Smooth muscle cell (in vitro differentiated cells): Measurements from ENCODE around the gene NKD2. TPM values are rescaled to one million over a fixed set of nuclear protein-coding genes. Genes with fewer than 3 reads are reported as not detected.

Experiments
- DNase-seq: peaks from one replicate; lab custom pipeline; 2025; ENCODE audit not compliant: unreplicated experiment; lab: John Stamatoyannopoulos, UW
- H2AFZ ChIP-seq: fragments of 200-600 bp; sonication (generic); 2 replicates; pipeline ENCODE4 v1.6.0; 2016; ENCODE audit warnings: antibody characterized with exemption, low read depth, mild to moderate bottlenecking
- H3F3A ChIP-seq: fragments of 200-600 bp; sonication (generic); 2 replicates; pipeline ENCODE4 v1.6.0; 2017; ENCODE audit warnings: antibody characterized with exemption, low read depth
- H3K27ac ChIP-seq: fragments of 200-600 bp; sonication (generic); 2 replicates; pipeline ENCODE4 v1.5.1; 2016; ENCODE audit warnings: low read depth, mild to moderate bottlenecking
- H3K27me3 ChIP-seq: fragments of 200-600 bp; sonication (generic); 2 replicates; pipeline ENCODE4 v1.6.1; 2016; ENCODE audit warnings: low read depth, mild to moderate bottlenecking
- H3K36me3 ChIP-seq: fragments of 200-600 bp; sonication (generic); 2 replicates; pipeline ENCODE4 v1.5.1; 2016; ENCODE audit warnings: low read depth
- H3K4me1 ChIP-seq: fragments of 200-600 bp; sonication (generic); 2 replicates; pipeline ENCODE4 v1.5.1; 2016; ENCODE audit warnings: low read depth
- H3K4me2 ChIP-seq: fragments of 200-600 bp; sonication (generic); 2 replicates; pipeline ENCODE4 v1.6.0; 2016; ENCODE audit warnings: mild to moderate bottlenecking
- H3K4me3 ChIP-seq: fragments of 200-600 bp; sonication (generic); 2 replicates; pipeline ENCODE4 v1.5.1; 2016; ENCODE audit warnings: mild to moderate bottlenecking
- H3K79me2 ChIP-seq: fragments of 200-600 bp; sonication (generic); 2 replicates; pipeline ENCODE4 v1.6.0; 2016; ENCODE audit warnings: low read depth, mild to moderate bottlenecking
- H3K9ac ChIP-seq: fragments of 200-600 bp; sonication (generic); 2 replicates; pipeline ENCODE4 v1.6.0; 2016; ENCODE audit warnings: low read depth
- H3K9me3 ChIP-seq: fragments of 200-600 bp; sonication (generic); replicated peaks from 2 replicates; pipeline ENCODE4 v1.5.1; 2016; ENCODE audit warnings: low read depth
- H4K20me1 ChIP-seq: fragments of 200-600 bp; sonication (generic); 2 replicates; pipeline ENCODE4 v1.6.0; 2016; ENCODE audit warnings: low read depth
- CTCF ChIP-seq: fragments of 200-600 bp; sonication (generic); IDR thresholded peaks from 2 replicates; pipeline ENCODE4 v1.5.1; 2017; ENCODE audit warnings: borderline replicate concordance, mild to moderate bottlenecking, antibody characterized with exemption; ENCODE audit not compliant: insufficient read depth, poor library complexity, severe bottlenecking
- WGBS: methylation state at CpG from one replicate; pipeline ENCODE4 v1.1.7; 2016; ENCODE audit warnings: low lambda C conversion rate; 5-methylcytosine and 5-hydroxymethylcytosine counted together
- polyA plus RNA-seq: library from polyadenylated mRNA; unstranded; fragments of >200 nt; fragmentation: Nextera tagmentation; extraction: Ambion mirVana; gene quantifications from 2 replicates; pipeline ENCODE4 v1.2.1, GENCODE V29; 2016
- total RNA-seq: library from RNA; depleted of rRNA; stranded (reverse); fragments of >200 nt; gene quantifications from 2 replicates; pipeline ENCODE4 v1.2.3, GENCODE V29; 2014

NKD2 gene
- total and polyA plus RNA-seq, 2 experiments from 2014 or later: 32.5 to 122 TPM

- H3K4me3 ChIP-seq: no peak overlapping the region
- no peak for TF ChIP-seq CTCF
- WGBS: 97% methylated on average over 34 of the region's 36 CpGs
- no peaks in the 10 kb centered on the region for H3K27me3 ChIP-seq
- no peak overlapping the region for H3K27ac ChIP-seq
- no peaks in the 10 kb centered on the region for H3K9me3 ChIP-seq
- no peak overlapping the region for H3K9ac ChIP-seq
- H3F3A ChIP-seq: no peaks in the 10 kb centered on the region
- no peaks in the 10 kb centered on the region for H3K4me1 ChIP-seq
- no peak overlapping the region for H2AFZ ChIP-seq
- no peaks in the 10 kb centered on the region for H3K79me2 ChIP-seq
- H3K4me2 ChIP-seq: no peak overlapping the region
- no peak for DNase-seq
- no peaks in the 10 kb centered on the region for H3K36me3 ChIP-seq
- no peaks in the 10 kb centered on the region for H4K20me1 ChIP-seq
These were observed 49.7 kb downstream of the NKD2 start for GRCh38 chr5:1058083-1058945.

GRCh38 chr5:1058988-1059883 lies 50.6 kb downstream of the NKD2 start:
- Histone ChIP-seq H2AFZ (no peak overlapping the region), H3K9me3 (no peaks in the 10 kb centered on the region), H3K4me3 (no peak overlapping the region), H3K4me2 (no peak overlapping the region), H3K79me2 (no peaks in the 10 kb centered on the region), H3K27ac (no peak overlapping the region), H3K36me3 (no peaks in the 10 kb centered on the region), H3K27me3 (no peaks in the 10 kb centered on the region), H3K9ac (no peak overlapping the region), H4K20me1 (no peaks in the 10 kb centered on the region), H3F3A (no peaks in the 10 kb centered on the region), H3K4me1 (no peaks in the 10 kb centered on the region)
- no peak for DNase-seq
- WGBS: 96% methylated on average over 29 of the region's 34 CpGs
- TF ChIP-seq CTCF: no peak

- H3K9me3 ChIP-seq: no peaks in the 10 kb centered on the region
- H4K20me1 ChIP-seq: no peaks in the 10 kb centered on the region
- no peak for TF ChIP-seq CTCF
- no peaks in the 10 kb centered on the region for H3K27me3 ChIP-seq
- no peaks in the 10 kb centered on the region for H3K4me1 ChIP-seq
- H3K4me2 ChIP-seq: no peak overlapping the region
- H3K9ac ChIP-seq: no peak overlapping the region
- no peak for DNase-seq
- no peaks in the 10 kb centered on the region for H3K36me3 ChIP-seq
- H3F3A ChIP-seq: no peaks in the 10 kb centered on the region
- H3K4me3 ChIP-seq: no peak overlapping the region
- H3K27ac ChIP-seq: no peak overlapping the region
- WGBS: 98% methylated on average over 15 of the region's 17 CpGs
- no peaks in the 10 kb centered on the region for H3K79me2 ChIP-seq
- H2AFZ ChIP-seq: no peak overlapping the region
These were observed 51.3 kb downstream of the NKD2 start for GRCh38 chr5:1059884-1060263.
